KMS-11 (cell line): ENCODE data around the gene RPIA.
A peak's percentile ranks its signal among the peaks of the same experiment; 100 is the strongest.

Source experiments
- H2AFZ ChIP-seq: fragments of 200-600 bp; sonication (generic); 2 replicates; pipeline ENCODE4 v1.6.1; 2016; ENCODE audit warnings: antibody characterized with exemption, mixed run types, low read depth
- H3K27ac ChIP-seq: fragments of 200-600 bp; sonication (generic); 2 replicates; pipeline ENCODE4 v1.6.1; 2016; ENCODE audit warnings: mild to moderate bottlenecking, mixed run types
- H3K27me3 ChIP-seq: fragments of 200-600 bp; sonication (generic); 2 replicates; pipeline ENCODE4 v1.6.1; 2017; ENCODE audit warnings: mild to moderate bottlenecking, low read depth, mixed run types, moderate library complexity; ENCODE audit not compliant: insufficient read depth
- H3K36me3 ChIP-seq: fragments of 200-600 bp; sonication (generic); 2 replicates; pipeline ENCODE4 v1.6.1; 2017; ENCODE audit warnings: mild to moderate bottlenecking, mixed run types; ENCODE audit not compliant: insufficient read depth
- H3K4me1 ChIP-seq: fragments of 200-600 bp; sonication (generic); 2 replicates; pipeline ENCODE4 v1.6.1; 2016; ENCODE audit warnings: mild to moderate bottlenecking, low read depth, mixed run types; ENCODE audit not compliant: poor library complexity, severe bottlenecking
- H3K4me2 ChIP-seq: fragments of 200-600 bp; sonication (generic); 2 replicates; pipeline ENCODE4 v1.7.0; 2016; ENCODE audit warnings: mild to moderate bottlenecking, mixed run types
- H3K4me3 ChIP-seq: fragments of 200-600 bp; sonication (generic); IDR thresholded peaks from 2 replicates; pipeline ENCODE4 v1.6.1; 2017; ENCODE audit warnings: low read depth, low read length, mixed read lengths; ENCODE audit not compliant: insufficient read depth
- H3K79me2 ChIP-seq: fragments of 200-600 bp; sonication (generic); 2 replicates; pipeline ENCODE4 v1.6.1; 2016; ENCODE audit warnings: low read depth, mixed run types; ENCODE audit not compliant: insufficient read depth
- H3K9ac ChIP-seq: fragments of 200-600 bp; sonication (generic); 2 replicates; pipeline ENCODE4 v1.6.1; 2016; ENCODE audit warnings: mild to moderate bottlenecking, mixed run types
- H4K20me1 ChIP-seq: fragments of 200-600 bp; sonication (generic); 2 replicates; pipeline ENCODE4 v1.6.1; 2016; ENCODE audit warnings: mild to moderate bottlenecking, mixed run types; ENCODE audit not compliant: insufficient read depth
- TF ChIP-seq, protein P1 (sequence below): fragments of 200-600 bp; sonication (generic); conservative IDR thresholded peaks from 2 replicates; pipeline ENCODE4 v1.6.1; 2017; ENCODE audit warnings: low read depth, mild to moderate bottlenecking, antibody characterized with exemption, low read length, moderate library complexity, mixed read lengths

Gene RPIA

DNA sequence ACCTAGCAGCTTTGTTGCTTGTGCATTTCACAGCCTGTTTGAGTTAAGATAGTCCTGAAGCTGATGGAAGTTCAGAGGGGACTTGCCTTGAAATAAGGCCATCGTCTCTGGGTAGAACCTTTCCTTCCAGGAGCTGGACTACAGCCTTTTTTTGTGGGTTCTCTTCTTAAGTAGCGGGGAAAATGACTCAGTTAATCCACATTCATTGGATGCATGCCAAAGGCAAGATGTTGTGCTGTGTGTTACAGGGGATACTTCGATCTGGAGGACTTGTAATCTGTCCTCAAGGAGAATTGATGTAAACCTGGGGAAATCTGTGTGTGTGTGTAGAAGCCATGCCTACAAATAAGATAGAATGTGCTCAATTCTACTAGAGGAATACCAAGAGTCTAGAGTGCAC lies 46.8 kb downstream of the RPIA start:
- no peaks in the 10 kb centered on the region; the same call in 1 of the 2 replicates for H3K36me3 ChIP-seq
- no peak overlapping the region for H2AFZ ChIP-seq
- H3K27me3 ChIP-seq: no peaks in the 10 kb centered on the region
- peaks cover 15% of the 10 kb centered on the region; the same call in 1 of the 2 replicates for H3K79me2 ChIP-seq
- no peak overlapping the region for H3K4me2 ChIP-seq
- no peak overlapping the region; the same call in 1 of the 2 replicates for H3K27ac ChIP-seq
- TF ChIP-seq, protein P1, sequence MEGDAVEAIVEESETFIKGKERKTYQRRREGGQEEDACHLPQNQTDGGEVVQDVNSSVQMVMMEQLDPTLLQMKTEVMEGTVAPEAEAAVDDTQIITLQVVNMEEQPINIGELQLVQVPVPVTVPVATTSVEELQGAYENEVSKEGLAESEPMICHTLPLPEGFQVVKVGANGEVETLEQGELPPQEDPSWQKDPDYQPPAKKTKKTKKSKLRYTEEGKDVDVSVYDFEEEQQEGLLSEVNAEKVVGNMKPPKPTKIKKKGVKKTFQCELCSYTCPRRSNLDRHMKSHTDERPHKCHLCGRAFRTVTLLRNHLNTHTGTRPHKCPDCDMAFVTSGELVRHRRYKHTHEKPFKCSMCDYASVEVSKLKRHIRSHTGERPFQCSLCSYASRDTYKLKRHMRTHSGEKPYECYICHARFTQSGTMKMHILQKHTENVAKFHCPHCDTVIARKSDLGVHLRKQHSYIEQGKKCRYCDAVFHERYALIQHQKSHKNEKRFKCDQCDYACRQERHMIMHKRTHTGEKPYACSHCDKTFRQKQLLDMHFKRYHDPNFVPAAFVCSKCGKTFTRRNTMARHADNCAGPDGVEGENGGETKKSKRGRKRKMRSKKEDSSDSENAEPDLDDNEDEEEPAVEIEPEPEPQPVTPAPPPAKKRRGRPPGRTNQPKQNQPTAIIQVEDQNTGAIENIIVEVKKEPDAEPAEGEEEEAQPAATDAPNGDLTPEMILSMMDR: no peak
- no peak overlapping the region for H3K4me3 ChIP-seq
- peaks cover 44% of the 10 kb centered on the region for H3K4me1 ChIP-seq
- H4K20me1 ChIP-seq: no peaks in the 10 kb centered on the region
- H3K9ac ChIP-seq: no peak overlapping the region

DNA sequence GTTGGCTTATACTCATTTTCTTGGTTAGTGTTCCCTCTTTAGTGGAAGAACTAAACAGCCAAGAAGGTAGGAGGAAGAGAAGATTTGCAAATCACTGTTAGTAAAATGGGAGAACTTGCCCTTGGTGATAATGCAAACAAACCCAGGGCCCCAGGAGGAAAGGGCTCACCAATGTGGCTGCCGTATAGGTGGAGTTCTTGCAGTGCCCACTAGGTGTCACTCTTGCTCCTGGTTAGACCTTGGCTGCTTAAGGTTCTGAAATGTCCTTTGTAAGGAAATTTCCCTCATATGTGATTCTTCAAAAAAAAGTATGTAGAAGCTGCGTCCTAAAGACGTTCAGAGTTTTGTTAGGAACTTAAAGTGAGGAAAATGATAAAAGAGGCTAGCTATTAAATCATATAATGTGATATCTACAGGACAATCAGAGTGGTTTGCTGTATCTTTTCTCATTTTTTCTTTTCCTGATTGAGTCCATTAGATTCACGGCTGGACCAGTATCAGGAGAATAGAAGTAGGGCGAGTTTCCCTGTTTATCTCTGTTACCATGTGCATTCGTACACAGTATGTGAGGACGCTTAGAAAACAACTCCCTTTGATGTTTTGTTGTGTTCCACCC lies 48.6 kb downstream of the RPIA start:
- TF ChIP-seq, protein P1: peak; percentile 98
- Histone ChIP-seq H3K4me1 (peaks cover 56% of the 10 kb centered on the region), H4K20me1 (no peaks in the 10 kb centered on the region), H3K9ac (no peak overlapping the region), H3K4me3 (no peak overlapping the region), H3K36me3 (peaks cover 2% of the 10 kb centered on the region; the same call in 1 of the 2 replicates), H3K27ac (peak overlapping the region; percentile 30), H3K27me3 (no peaks in the 10 kb centered on the region), H3K4me2 (peak overlapping the region; percentile 34), H3K79me2 (peaks cover 15% of the 10 kb centered on the region; the same call in 1 of the 2 replicates), H2AFZ (no peak overlapping the region)

DNA sequence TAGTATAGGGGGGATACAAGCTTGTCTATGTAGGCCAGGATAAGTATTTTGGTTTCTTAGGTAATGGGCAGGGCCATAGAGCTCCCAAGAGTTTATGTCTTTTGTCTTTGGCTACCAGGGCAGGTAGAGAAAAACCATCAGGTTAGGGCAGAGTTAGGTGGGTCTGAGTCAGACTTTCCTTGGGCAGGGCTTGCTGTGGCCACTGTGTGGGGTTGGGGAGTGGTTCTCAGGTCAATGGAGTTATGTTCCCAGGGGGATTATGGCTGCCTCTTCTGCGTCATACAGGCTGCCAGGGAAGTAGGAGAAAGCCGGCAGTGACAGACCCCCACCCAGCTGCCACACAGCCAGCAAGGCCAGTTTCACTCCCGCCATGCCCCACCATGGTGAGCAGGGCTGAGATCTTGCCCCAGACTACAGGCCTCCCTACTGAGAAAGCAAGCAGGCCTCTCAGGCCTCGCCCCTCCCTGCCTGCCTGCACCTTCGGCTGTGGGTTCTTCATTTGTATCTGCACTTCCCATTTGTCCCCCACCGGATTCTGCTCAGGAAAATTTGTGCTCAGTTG lies 55.5 kb downstream of the RPIA start:
- H3K36me3 ChIP-seq: peaks cover 21% of the 10 kb centered on the region; the same call in 1 of the 2 replicates
- no peak overlapping the region for H3K4me2 ChIP-seq
- H4K20me1 ChIP-seq: no peaks in the 10 kb centered on the region
- no peak overlapping the region for H3K9ac ChIP-seq
- H2AFZ ChIP-seq: no peak overlapping the region
- H3K27me3 ChIP-seq: no peaks in the 10 kb centered on the region
- TF ChIP-seq, protein P1: no peak
- no peak overlapping the region for H3K4me3 ChIP-seq
- peaks cover 100% of the 10 kb centered on the region for H3K4me1 ChIP-seq
- H3K27ac ChIP-seq: no peak overlapping the region
- H3K79me2 ChIP-seq: peaks cover 31% of the 10 kb centered on the region; the same call in 1 of the 2 replicates

DNA sequence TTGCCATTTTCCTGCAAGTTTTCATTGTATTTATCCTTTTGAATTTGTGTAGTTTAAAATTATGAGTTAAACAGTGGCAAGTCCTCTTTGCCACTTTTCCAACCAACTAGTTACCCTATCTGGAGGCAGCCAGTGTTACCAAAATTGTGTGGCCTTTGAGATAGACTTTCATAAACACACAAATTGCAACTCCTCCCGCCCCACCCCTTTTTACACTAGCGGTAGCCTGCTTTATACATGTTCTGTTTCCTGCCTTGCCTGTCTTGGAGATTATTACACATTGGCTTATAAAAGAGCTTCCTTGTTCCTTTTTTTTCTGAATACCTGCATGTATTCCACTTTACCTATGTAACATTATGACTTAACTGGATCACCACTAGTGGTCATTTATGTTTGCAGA lies 56.5 kb downstream of the RPIA start:
- H3K4me3 ChIP-seq: no peak overlapping the region
- H2AFZ ChIP-seq: no peak overlapping the region
- H3K4me1 ChIP-seq: peaks cover 100% of the 10 kb centered on the region
- TF ChIP-seq, protein P1: no peak
- peaks cover 29% of the 10 kb centered on the region; the same call in 1 of the 2 replicates for H3K79me2 ChIP-seq
- peaks cover 21% of the 10 kb centered on the region; the same call in 1 of the 2 replicates for H3K36me3 ChIP-seq
- peak overlapping the region; percentile 12; the same call in 1 of the 2 replicates for H3K4me2 ChIP-seq
- H3K27me3 ChIP-seq: no peaks in the 10 kb centered on the region
- no peak overlapping the region for H3K9ac ChIP-seq
- H4K20me1 ChIP-seq: no peaks in the 10 kb centered on the region
- H3K27ac ChIP-seq: no peak overlapping the region; the same call in 1 of the 2 replicates
